Suprapubic skin (tissue), 4 donors: ENCODE measurements around the gene ENTPD2.

ENCODE experiments used
- CTCF ChIP-seq, 2 donors: fragments of 200-600 bp in 1 of 2; fragments of 450-650 bp in 1 of 2; sonication (generic) in 1 of 2; IDR thresholded peaks; one replicate each; pipeline ENCODE4 v1.5.1; 2016 to 2019; ENCODE audit warnings: antibody characterized with exemption in 2 of 2, mild to moderate bottlenecking in 1 of 2, moderate library complexity in 1 of 2
- POLR2A ChIP-seq, 2 donors: fragments of 450-650 bp; IDR thresholded peaks; one replicate each; pipeline ENCODE4 v1.6.1; 2017; ENCODE audit warnings: antibody characterized with exemption in 2 of 2, mild to moderate bottlenecking in 2 of 2, moderate library complexity in 2 of 2
- POLR2AphosphoS5 ChIP-seq, 3 donors: sonication (generic); formaldehyde crosslinking; IDR thresholded peaks; one replicate each; pipeline ENCODE4 v1.6.1; 2017; ENCODE audit warnings: antibody characterized with exemption in 3 of 3

DNA sequence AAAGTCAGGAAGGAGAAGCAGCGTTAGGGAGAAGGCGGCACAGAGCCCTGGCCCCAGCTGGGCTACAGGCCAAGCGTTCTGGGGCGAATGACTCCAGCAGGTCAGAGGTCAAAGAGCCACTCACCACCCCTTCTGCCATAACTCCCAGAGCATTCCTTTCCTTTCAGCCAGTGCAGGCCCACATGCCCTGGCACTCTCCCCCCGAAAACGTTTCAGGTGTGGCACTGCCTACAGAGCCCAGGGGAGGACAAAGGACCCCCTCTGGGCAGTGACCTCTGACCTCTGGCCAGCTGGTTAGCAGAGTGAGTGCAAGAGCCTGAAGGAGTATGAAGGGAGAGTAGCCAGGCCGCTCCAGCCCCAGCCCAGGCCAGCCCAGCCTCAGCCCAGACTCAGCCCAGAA, 30.7 kb downstream of the ENTPD2 start:
- TF ChIP-seq POLR2A (IDR thresholded peaks at IDR 0.05), result no peak
- no peak for TF ChIP-seq CTCF (IDR thresholded peaks at IDR 0.05)
- no peak for TF ChIP-seq POLR2AphosphoS5 (IDR thresholded peaks at IDR 0.05)
